Liver (tissue), 9 donors: Measurements from ENCODE around the gene TUBA8. TPM values are rescaled to one million over a fixed set of nuclear protein-coding genes. Genes with fewer than 3 reads are reported as not detected.

Experiments
- DNase-seq: peaks from one replicate; pipeline ENCODE4 v3.0.0-alpha.2; 2017; ENCODE audit warnings: low spot score
- H3K27ac ChIP-seq, 2 donors: one replicate each; pipeline ENCODE4 v1.7.0; 2013; ENCODE audit warnings: inconsistent platforms in 2 of 2, low read length in 2 of 2, control low read depth in 1 of 2, low read depth in 1 of 2, mild to moderate bottlenecking in 1 of 2
- H3K27me3 ChIP-seq, 4 donors: one replicate each; pipeline versions ENCODE4 v1.6.1 to v1.7.0; 2013; ENCODE audit warnings: low read length in 3 of 4, inconsistent platforms in 1 of 4, mild to moderate bottlenecking in 1 of 4, moderate library complexity in 1 of 4; ENCODE audit not compliant: control insufficient read depth in 4 of 4, insufficient read depth in 4 of 4
- H3K36me3 ChIP-seq, 4 donors: one replicate each; pipeline versions ENCODE4 v1.6.1 to v1.7.0; 2013; ENCODE audit warnings: low read length in 3 of 4, mild to moderate bottlenecking in 3 of 4, low read depth in 1 of 4, moderate library complexity in 1 of 4; ENCODE audit not compliant: control insufficient read depth in 4 of 4, insufficient read depth in 3 of 4
- H3K4me1 ChIP-seq, 4 donors: one replicate each; pipeline versions ENCODE4 v1.6.1 to v1.7.0; 2013; ENCODE audit warnings: low read length in 3 of 4, mild to moderate bottlenecking in 3 of 4, moderate library complexity in 1 of 4; ENCODE audit not compliant: control insufficient read depth in 4 of 4, insufficient read depth in 4 of 4
- H3K4me3 ChIP-seq, 3 donors: one replicate each; pipeline versions ENCODE4 v1.6.1 to v1.7.0; 2013; ENCODE audit warnings: low read length in 3 of 3, control low read depth in 1 of 3, low read depth in 1 of 3, mild to moderate bottlenecking in 1 of 3
- H3K9ac ChIP-seq, 2 donors: one replicate each; pipeline ENCODE4 v1.7.0; 2013; ENCODE audit warnings: low read length in 2 of 2, mild to moderate bottlenecking in 2 of 2, moderate library complexity in 2 of 2, control low read depth in 1 of 2, low read depth in 1 of 2
- H3K9me3 ChIP-seq, 4 donors: one replicate each; pipeline versions ENCODE4 v1.6.1 to v1.7.0; 2013; ENCODE audit warnings: low read length in 3 of 4; ENCODE audit not compliant: control insufficient read depth in 4 of 4
- ATF3 ChIP-seq: IDR thresholded peaks from 2 replicates; pipeline ENCODE4 v1.6.1; 2016; ENCODE audit warnings: antibody characterized with exemption
- EGR1 ChIP-seq, 2 donors: IDR thresholded peaks; 2 replicates each; pipeline ENCODE4 v1.6.1; 2016 to 2018; ENCODE audit warnings: antibody characterized with exemption in 2 of 2, low read depth in 2 of 2
- FOXA1 ChIP-seq: IDR thresholded peaks from 2 replicates; pipeline ENCODE4 v1.6.1; 2016; ENCODE audit warnings: antibody characterized with exemption
- FOXA2 ChIP-seq: IDR thresholded peaks from 2 replicates; pipeline ENCODE4 v1.6.1; 2016; ENCODE audit warnings: antibody characterized with exemption
- GABPA ChIP-seq, 2 donors: IDR thresholded peaks in 1 of 2; conservative IDR thresholded peaks in 1 of 2; 2 replicates each; pipeline ENCODE4 v1.6.1; 2016; ENCODE audit warnings: antibody characterized with exemption in 2 of 2, mild to moderate bottlenecking in 1 of 2, moderate library complexity in 1 of 2
- HNF4A ChIP-seq, 2 donors: conservative IDR thresholded peaks; 2 replicates each; pipeline ENCODE4 v1.6.1; 2016; ENCODE audit warnings: antibody characterized with exemption in 2 of 2, mild to moderate bottlenecking in 2 of 2
- HNF4G ChIP-seq: IDR thresholded peaks from 2 replicates; pipeline ENCODE4 v1.6.1; 2016; ENCODE audit warnings: antibody characterized with exemption
- JUND ChIP-seq, 2 donors: IDR thresholded peaks; 2 replicates each; pipeline ENCODE4 v1.6.1; 2016; ENCODE audit warnings: antibody characterized with exemption in 2 of 2
- MAX ChIP-seq: IDR thresholded peaks from 2 replicates; pipeline ENCODE4 v1.6.1; 2016; ENCODE audit warnings: antibody characterized with exemption
- NR2F2 ChIP-seq: IDR thresholded peaks from 2 replicates; pipeline ENCODE4 v1.6.1; 2016; ENCODE audit warnings: antibody characterized with exemption
- RAD21 ChIP-seq, 2 donors: IDR thresholded peaks; 2 replicates each; pipeline ENCODE4 v1.6.1; 2016; ENCODE audit warnings: antibody characterized with exemption in 2 of 2, mild to moderate bottlenecking in 2 of 2
- REST ChIP-seq: IDR thresholded peaks from 2 replicates; pipeline ENCODE4 v1.6.1; 2016; ENCODE audit warnings: antibody characterized with exemption, mild to moderate bottlenecking
- RXRA ChIP-seq, 2 donors: IDR thresholded peaks; 2 replicates each; pipeline ENCODE4 v1.6.1; 2017 to 2018; ENCODE audit warnings: antibody characterized with exemption in 2 of 2, mild to moderate bottlenecking in 1 of 2
- SP1 ChIP-seq: IDR thresholded peaks from 2 replicates; pipeline ENCODE4 v1.6.1; 2018; ENCODE audit warnings: antibody characterized with exemption, mild to moderate bottlenecking
- TAF1 ChIP-seq: conservative IDR thresholded peaks from 2 replicates; pipeline ENCODE4 v1.6.1; 2016; ENCODE audit warnings: antibody characterized with exemption, mild to moderate bottlenecking
- YY1 ChIP-seq: IDR thresholded peaks from 2 replicates; pipeline ENCODE4 v1.6.1; 2016; ENCODE audit warnings: antibody characterized with exemption, mild to moderate bottlenecking
- ZBTB33 ChIP-seq: IDR thresholded peaks from 2 replicates; pipeline ENCODE4 v1.6.1; 2016; ENCODE audit warnings: antibody characterized with exemption
- WGBS: extraction: QIAGEN DNeasy Blood & Tissue Kit; methylation state at CpG from one replicate; pipeline ENCODE4 v1.1.7; 2013; 5-methylcytosine and 5-hydroxymethylcytosine counted together
- polyA plus RNA-seq, 2 donors: library from polyadenylated mRNA; stranded (reverse) in 1 of 2; unstranded in 1 of 2; fragments of 200-250 nt in 1 of 2; fragments of >200 nt in 1 of 2; fragmentation: Nextera tagmentation in 1 of 2; extraction: Ambion mirVana in 1 of 2; gene quantifications; one replicate each; pipeline versions ENCODE4 v1.2.1 to v1.2.3, GENCODE V29; 2013 to 2015
- total RNA-seq, 2 donors: library from RNA; depleted of rRNA; stranded (reverse); fragments of >200 nt; gene quantifications; one replicate each; pipeline ENCODE4 v1.2.3, GENCODE V29; 2014
- TF ChIP-seq, protein P1 (sequence below): fragments of 150-350 bp; IDR thresholded peaks from 2 replicates; pipeline ENCODE4 v1.5.1; 2017; ENCODE audit warnings: improper control_type of control experiment, low read depth, low read length; ENCODE audit not compliant: missing input control
- donor health status: healthy.
- donor health status: healthy.
- donor health status: healthy.
- donor health status: healthy.
- donor health status: healthy.

TUBA8 gene
- total and polyA plus RNA-seq, 4 donors = 0.82 to 3.1 (median 1.9) TPM

DNA sequence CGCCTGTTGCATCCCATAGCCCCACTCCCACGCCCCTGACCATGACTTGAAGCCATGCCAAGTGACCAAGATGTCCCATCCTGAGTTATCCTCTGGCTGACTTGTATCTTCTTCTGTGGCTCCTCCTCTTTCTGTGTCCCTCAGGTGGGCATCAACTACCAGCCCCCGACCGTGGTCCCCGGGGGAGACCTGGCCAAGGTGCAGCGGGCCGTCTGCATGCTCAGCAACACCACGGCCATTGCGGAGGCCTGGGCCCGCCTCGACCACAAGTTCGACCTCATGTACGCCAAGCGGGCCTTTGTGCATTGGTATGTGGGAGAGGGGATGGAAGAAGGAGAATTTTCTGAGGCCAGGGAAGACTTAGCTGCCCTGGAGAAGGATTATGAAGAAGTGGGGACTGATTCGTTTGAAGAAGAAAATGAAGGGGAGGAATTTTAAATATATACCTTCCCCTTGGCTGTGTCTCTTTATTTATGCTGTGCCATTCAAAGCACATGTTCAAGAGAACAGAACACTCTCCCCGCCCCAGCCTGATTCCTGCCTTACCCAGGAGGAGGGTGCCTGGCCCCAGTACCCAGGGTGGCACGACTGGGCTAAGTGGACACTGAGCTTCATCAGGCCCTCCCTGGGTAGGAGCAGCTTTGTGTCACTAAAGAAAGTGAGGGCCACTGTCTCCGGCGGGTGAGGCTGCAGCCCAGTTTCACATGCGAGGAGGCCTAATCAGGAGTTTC lies 20.3 kb downstream of the TUBA8 start:
- no peak overlapping the region for H3K4me3 ChIP-seq
- peaks cover 0 to 3% (median 1%) of the 10 kb centered on the region in 4 donors for H3K4me1 ChIP-seq
- WGBS = 97% methylated on average over 20 of the region's 20 CpGs
- H3K36me3 ChIP-seq = peaks cover 0 to 2% (median 0%) of the 10 kb centered on the region in 4 donors
- TF ChIP-seq ATF3 = no peak
- no peak for TF ChIP-seq YY1
- TF ChIP-seq NR2F2 = no peak
- no peak for TF ChIP-seq EGR1 (IDR thresholded peaks at IDR 0.05; ENCODE audit: low read depth in 2 of 2)
- no peak for TF ChIP-seq SP1
- no peak for TF ChIP-seq HNF4A (conservative IDR thresholded peaks at IDR 0.05)
- no peak for TF ChIP-seq RXRA (IDR thresholded peaks at IDR 0.05)
- TF ChIP-seq, protein P1, sequence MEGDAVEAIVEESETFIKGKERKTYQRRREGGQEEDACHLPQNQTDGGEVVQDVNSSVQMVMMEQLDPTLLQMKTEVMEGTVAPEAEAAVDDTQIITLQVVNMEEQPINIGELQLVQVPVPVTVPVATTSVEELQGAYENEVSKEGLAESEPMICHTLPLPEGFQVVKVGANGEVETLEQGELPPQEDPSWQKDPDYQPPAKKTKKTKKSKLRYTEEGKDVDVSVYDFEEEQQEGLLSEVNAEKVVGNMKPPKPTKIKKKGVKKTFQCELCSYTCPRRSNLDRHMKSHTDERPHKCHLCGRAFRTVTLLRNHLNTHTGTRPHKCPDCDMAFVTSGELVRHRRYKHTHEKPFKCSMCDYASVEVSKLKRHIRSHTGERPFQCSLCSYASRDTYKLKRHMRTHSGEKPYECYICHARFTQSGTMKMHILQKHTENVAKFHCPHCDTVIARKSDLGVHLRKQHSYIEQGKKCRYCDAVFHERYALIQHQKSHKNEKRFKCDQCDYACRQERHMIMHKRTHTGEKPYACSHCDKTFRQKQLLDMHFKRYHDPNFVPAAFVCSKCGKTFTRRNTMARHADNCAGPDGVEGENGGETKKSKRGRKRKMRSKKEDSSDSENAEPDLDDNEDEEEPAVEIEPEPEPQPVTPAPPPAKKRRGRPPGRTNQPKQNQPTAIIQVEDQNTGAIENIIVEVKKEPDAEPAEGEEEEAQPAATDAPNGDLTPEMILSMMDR = no peak
- TF ChIP-seq RAD21 (IDR thresholded peaks at IDR 0.05) = no peak
- TF ChIP-seq FOXA2 = no peak
- no peak for TF ChIP-seq HNF4G
- TF ChIP-seq GABPA (IDR thresholded peaks at IDR 0.05 in 1 of 2, conservative IDR thresholded peaks at IDR 0.05 in 1 of 2) = no peak
- no peak for TF ChIP-seq JUND (IDR thresholded peaks at IDR 0.05)
- no peak for TF ChIP-seq REST
- no peak for TF ChIP-seq MAX
- no peak for TF ChIP-seq FOXA1
- no peak for TF ChIP-seq ZBTB33
- no peak for TF ChIP-seq TAF1
- H3K9ac ChIP-seq = no peak overlapping the region
- no peak for DNase-seq
- no peak overlapping the region for H3K27ac ChIP-seq
- H3K9me3 ChIP-seq = no peaks in the 10 kb centered on the region
- no peaks in the 10 kb centered on the region for H3K27me3 ChIP-seq
